ENCODE data around the gene SLC44A3. TPM values are rescaled to one million over a fixed set of nuclear protein-coding genes. Genes with fewer than 3 reads are reported as not detected.

Gene SLC44A3
- polyA plus RNA-seq, 3 donors = not detected

GRCh38 chr1:94805912-94806311, 14.2 kb upstream of the SLC44A3 start:
- H3K27me3 ChIP-seq (ENCODE audit: control insufficient read depth in 2 of 2, insufficient read depth in 2 of 2, low read length in 2 of 2) = no peaks in the 10 kb centered on the region
- WGBS (ENCODE audit: insufficient coverage) = no CpG with 5 or more reads among the region's 4 CpGs
- Mint-ChIP-seq H3K27me3 (ENCODE audit: low read depth in 3 of 3) (peaks cover 0 to 9% (median 4%) of the 10 kb centered on the region in 3 donors), H3K4me3 (no peak overlapping the region), H3K4me1 (peaks cover 25% of the 10 kb centered on the region), H3K9me3 (no peaks in the 10 kb centered on the region), H3K27ac (peak overlapping the region in 2 of 7 donors; percentile 64 to 70), H3K36me3 (no peaks in the 10 kb centered on the region)
- H3K36me3 ChIP-seq (replicated peaks in 1 of 2; ENCODE audit: control insufficient read depth in 1 of 2, insufficient read depth in 2 of 2, low read length in 2 of 2) = no peaks in the 10 kb centered on the region
- H4K20me1 ChIP-seq (ENCODE audit: insufficient read depth, low read length) = no peaks in the 10 kb centered on the region
- peak; percentile 44 to 67 (median 64) for DNase-seq
- H2AFZ ChIP-seq (ENCODE audit: insufficient read depth, low read depth, low read length, poor library complexity, severe bottlenecking) = no peak overlapping the region
- intact Hi-C loops (cut with micrococcal nuclease) = loop anchor here (2.0 to 10.0 kb wide), 3 partner anchors 281 to 325 kb away; no protein-coding TSS in a partner anchor
- peaks cover 24 to 26% of the 10 kb centered on the region in 2 donors for H3K4me1 ChIP-seq (ENCODE audit: control insufficient read depth in 1 of 2, insufficient read depth in 2 of 2, low read length in 2 of 2)
- H3K4me2 ChIP-seq (replicated peaks; ENCODE audit: extremely low read depth, low read length, poor library complexity, severe bottlenecking) = peak overlapping the region; percentile 6
- H3K9me3 ChIP-seq (replicated peaks in 1 of 2; ENCODE audit: control insufficient read depth in 1 of 2, insufficient read depth in 1 of 2, low read length in 2 of 2) = no peaks in the 10 kb centered on the region
- H3K4me3 ChIP-seq (replicated peaks in 1 of 3; ENCODE audit: low read depth in 2 of 3, low read length in 3 of 3) = no peak overlapping the region
- no peaks in the 10 kb centered on the region for H3K79me2 ChIP-seq (ENCODE audit: insufficient read depth, low read length)
- H3K27ac ChIP-seq (ENCODE audit: low read depth in 1 of 2, low read length in 2 of 2) = no peak overlapping the region
- H3K9ac ChIP-seq (ENCODE audit: insufficient read depth, low read length, poor library complexity, severe bottlenecking) = no peak overlapping the region
- peak; percentile 100 for TF ChIP-seq CTCF (IDR thresholded peaks at IDR 0.05)

- whole genome bisulfite sequencing (ENCODE audit: insufficient coverage) = 40% methylated on average over 2 of the region's 6 CpGs
- peak in 2 of 3 donors; percentile 25 to 50 for DNase-seq
These were observed 13.7 kb upstream of the SLC44A3 start for GRCh38 chr1:94806441-94806871.

More at GRCh38 chr1:94806441-94806871, 13.7 kb upstream of the SLC44A3 start:
- Mint-ChIP-seq H3K36me3 (no peaks in the 10 kb centered on the region), H3K4me3 (no peak overlapping the region), H3K27ac (peak overlapping the region in 1 of 7 donors; percentile 74), H3K4me1 (peaks cover 25% of the 10 kb centered on the region), H3K9me3 (no peaks in the 10 kb centered on the region), H3K27me3 (ENCODE audit: low read depth in 3 of 3) (peaks cover 0 to 8% (median 4%) of the 10 kb centered on the region in 3 donors)
- H3K4me3 ChIP-seq (replicated peaks in 1 of 3; ENCODE audit: low read depth in 2 of 3, low read length in 3 of 3) = no peak overlapping the region
- peak overlapping the region; percentile 6 for H3K4me2 ChIP-seq (replicated peaks; ENCODE audit: extremely low read depth, low read length, poor library complexity, severe bottlenecking)
- intact Hi-C loops (cut with micrococcal nuclease) = loop anchor here (2.0 to 10.0 kb wide), 3 partner anchors 282 to 326 kb away; no protein-coding TSS in a partner anchor
- TF ChIP-seq CTCF (IDR thresholded peaks at IDR 0.05) = no peak
- no peaks in the 10 kb centered on the region for H4K20me1 ChIP-seq (ENCODE audit: insufficient read depth, low read length)
- no peaks in the 10 kb centered on the region for H3K9me3 ChIP-seq (replicated peaks in 1 of 2; ENCODE audit: control insufficient read depth in 1 of 2, insufficient read depth in 1 of 2, low read length in 2 of 2)
- no peak overlapping the region for H3K27ac ChIP-seq (ENCODE audit: low read depth in 1 of 2, low read length in 2 of 2)
- no peak overlapping the region for H2AFZ ChIP-seq (ENCODE audit: insufficient read depth, low read depth, low read length, poor library complexity, severe bottlenecking)
- H3K79me2 ChIP-seq (ENCODE audit: insufficient read depth, low read length) = no peaks in the 10 kb centered on the region
- H3K27me3 ChIP-seq (ENCODE audit: control insufficient read depth in 2 of 2, insufficient read depth in 2 of 2, low read length in 2 of 2) = no peaks in the 10 kb centered on the region
- H3K4me1 ChIP-seq (ENCODE audit: control insufficient read depth in 1 of 2, insufficient read depth in 2 of 2, low read length in 2 of 2) = peaks cover 23 to 25% of the 10 kb centered on the region in 2 donors
- H3K36me3 ChIP-seq (replicated peaks in 1 of 2; ENCODE audit: control insufficient read depth in 1 of 2, insufficient read depth in 2 of 2, low read length in 2 of 2) = no peaks in the 10 kb centered on the region
- no peak overlapping the region for H3K9ac ChIP-seq (ENCODE audit: insufficient read depth, low read length, poor library complexity, severe bottlenecking)
